Measurements from ENCODE around the gene GRB10. TPM values are rescaled to one million over a fixed set of nuclear protein-coding genes. Genes with fewer than 3 reads are reported as not detected.
A peak's percentile ranks its signal among the peaks of the same experiment; 100 is the strongest.

The GRB10 gene
- total RNA-seq, 1 donor from 2014 or later = 131 TPM

DNA sequence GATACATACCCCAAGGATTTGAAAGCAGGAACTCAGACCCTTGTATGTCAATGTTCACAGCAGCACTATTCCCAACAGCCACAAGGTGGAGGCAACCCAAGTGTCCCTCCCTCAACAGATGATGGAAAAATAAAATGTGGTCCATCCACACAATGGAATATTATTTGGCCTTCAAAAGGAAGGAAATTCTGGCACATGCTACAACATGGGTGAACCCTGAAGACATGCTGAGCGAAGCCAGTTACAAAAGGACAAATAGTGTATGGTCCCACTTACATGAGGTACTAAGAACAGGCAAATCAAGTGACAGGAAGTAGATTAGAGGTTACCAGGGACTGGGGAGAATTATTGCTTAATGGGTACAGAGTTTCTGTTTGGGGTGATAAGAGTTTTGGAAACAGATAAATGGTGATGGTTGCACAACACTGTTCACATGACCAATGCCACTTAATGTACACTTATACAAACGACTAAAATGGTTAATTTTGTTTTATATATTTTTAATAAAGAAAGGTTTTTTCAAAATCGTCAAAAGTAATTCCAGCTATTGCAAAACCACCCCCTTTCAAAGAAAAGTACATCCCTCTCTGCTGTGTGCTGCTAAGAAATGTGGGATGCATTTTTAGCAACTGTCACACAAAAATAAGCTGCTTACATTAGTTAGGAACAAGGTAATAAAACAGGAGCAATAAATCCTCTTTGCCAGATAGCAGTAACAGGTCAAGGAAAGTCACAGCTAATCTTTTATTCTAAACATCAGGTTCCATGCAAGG is 85.7 kb downstream of the GRB10 start:
- no peak for DNase-seq (ENCODE audit: extremely low read depth, low read depth, low spot score)

- DNase-seq (ENCODE audit: extremely low read depth, low read depth, low spot score) = no peak
Observed at GRCh38 chr7:50695026-50695425, 87.7 kb downstream of the GRB10 start.

- DNase-seq (ENCODE audit: extremely low read depth, low read depth, low spot score) = no peak
Observed at GRCh38 chr7:50693455-50694130, 89.1 kb downstream of the GRB10 start.

DNA sequence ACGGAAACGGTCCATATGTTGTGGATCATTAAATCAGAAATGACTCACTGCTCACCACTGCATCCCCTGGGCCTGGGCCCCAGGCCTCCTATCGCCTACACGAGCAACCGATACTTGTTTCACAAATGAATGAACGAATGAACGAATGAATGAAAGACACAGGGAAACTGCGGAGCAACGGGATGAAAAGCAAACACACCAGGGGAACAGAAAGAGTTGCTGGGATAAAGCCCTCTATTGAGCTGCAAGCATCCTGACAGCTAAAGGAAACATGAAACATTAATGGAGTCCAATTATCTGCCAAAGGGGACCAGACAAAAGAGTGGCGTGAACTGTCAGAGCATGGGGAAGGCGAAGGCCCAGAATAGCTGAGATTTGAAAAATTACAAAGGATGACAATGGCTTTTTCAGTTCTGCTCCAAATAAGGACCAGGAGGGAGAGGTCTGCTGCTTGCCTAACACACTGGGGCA is 92.1 kb downstream of the GRB10 start:
- DNase-seq (ENCODE audit: extremely low read depth, low read depth, low spot score) = no peak

DNA sequence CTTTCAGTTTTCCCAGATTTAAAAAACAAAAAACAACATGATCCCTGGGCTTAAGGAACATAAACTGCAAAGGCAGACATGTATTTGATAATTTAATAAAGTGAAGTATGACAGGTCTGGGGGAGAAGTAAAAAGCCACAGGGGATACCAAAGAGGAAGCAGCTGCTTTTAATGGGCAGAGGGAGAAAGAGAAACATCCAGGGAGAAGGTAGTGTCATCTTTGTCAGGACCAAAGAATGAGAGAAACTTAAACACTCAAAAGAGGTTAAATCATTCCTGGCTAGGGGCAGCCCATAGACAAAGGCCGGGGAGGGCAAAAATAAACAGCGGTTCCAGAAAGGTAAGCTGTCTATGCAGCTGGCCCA is 94.5 kb downstream of the GRB10 start:
- DNase-seq (ENCODE audit: extremely low read depth, low read depth, low spot score) = no peak

DNA sequence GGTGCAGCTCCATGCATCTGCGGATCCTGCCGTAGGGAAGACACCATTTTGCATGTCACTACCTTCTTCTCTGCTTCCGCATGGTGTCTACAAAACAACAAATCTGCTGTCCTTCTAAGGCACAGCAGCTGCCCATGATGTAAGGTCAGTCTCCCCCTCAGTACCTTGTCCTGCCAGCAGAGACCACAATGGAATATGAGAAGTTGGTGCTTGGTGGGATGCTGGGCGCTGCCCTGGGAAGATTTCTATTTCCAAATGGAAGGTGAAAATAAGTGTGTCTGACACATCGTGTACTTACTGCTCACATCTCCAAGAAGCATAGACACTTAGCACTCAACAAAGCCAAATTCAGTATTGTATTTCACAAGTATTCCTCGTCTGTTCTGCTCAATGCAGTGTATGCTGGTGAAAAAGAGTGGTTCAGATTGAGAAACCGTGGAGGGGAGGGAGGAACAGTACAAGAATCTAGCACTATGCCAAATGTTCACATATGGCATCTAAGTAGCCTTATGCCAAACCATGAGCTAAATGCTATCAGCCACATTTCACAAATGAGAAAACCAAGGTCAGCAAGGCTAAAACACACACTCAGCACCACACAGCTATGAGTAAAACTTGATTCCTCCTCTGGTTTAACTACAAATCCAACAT is 95.0 kb downstream of the GRB10 start:
- DNase-seq (ENCODE audit: extremely low read depth, low read depth, low spot score) = no peak

DNA sequence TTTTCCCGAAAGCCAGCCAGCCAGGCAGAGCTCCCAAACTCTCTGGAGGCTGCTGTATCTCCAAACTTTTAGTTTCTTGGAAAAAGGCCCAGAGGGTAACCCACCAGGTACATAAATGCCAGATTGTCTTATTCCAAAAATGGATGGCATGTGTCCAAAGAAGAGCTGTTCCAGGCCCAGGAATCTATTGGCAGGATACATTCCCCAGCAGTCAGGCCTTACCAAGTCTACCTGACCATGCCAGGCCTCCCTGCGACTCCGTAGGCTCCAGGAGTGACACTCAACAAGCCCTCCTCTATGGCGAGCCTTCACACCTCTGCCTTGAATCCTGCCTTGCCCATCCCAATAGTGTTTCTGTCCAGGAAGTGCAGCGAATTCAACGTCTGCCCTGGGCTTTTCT is 95.6 kb downstream of the GRB10 start:
- no peak for DNase-seq (ENCODE audit: extremely low read depth, low read depth, low spot score)

DNA sequence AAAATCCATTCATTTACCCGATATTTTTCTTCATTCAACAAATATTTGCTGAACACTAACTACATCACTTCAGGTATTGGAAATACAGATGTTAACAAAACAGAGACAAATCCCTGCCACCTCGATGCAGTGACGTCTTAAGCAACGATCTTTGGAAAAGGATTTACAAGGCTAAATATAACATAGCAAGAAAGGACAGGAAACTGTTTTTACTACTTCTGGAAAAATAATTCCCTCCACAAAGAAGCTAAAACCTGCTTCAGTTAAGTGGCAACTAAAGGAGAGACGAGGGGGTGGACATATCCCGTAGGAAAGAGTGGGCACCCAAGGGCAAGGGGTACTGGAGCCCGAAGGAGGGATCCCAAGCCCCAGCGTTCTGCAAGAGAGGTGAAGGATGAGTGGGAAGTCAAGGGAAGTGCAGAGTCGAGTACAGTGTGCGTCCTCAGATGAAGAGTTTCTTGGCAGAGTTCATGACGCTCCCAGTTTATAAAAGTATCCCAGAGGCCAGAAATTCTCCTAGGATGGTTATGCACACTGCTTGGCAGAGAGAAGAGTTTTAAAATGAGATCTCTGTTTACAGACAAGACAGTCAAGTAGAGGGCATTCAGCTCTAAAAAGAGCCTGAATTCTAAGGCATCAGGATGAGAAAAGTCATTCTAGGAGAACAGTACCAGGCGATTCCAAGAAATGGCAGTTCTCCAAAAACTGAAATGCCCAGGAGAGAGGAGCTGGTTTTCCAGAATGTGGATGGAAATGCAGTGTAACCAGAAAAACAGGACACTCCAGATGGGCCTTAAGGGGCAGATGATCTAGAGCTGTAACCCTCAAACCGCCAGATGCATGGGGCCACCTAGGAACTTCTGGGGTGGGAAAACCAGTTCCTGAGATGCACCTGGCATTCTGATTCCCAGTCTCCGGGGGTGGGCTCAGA is 97.3 kb downstream of the GRB10 start:
- DNase-seq (ENCODE audit: extremely low read depth, low read depth, low spot score) = no peak

DNA sequence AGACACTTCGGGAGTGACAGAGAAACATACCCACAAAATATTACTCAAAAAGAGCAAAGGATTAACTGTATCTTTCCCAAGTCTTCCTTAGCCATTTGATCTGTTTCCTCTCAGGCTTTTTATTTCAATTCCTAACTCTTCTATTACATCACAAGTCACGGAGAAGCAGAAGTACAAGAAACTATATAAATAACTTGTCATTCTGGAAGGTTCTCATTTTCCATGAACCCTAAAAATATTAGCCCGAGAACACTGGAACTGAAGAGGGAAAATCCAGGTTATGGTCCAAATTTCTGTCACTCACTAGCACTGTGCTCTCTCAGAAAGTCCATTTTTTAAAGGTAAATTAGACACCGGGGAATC is 98.0 kb downstream of the GRB10 start:
- DNase-seq (ENCODE audit: extremely low read depth, low read depth, low spot score) = no peak

- DNase-seq (ENCODE audit: extremely low read depth, low read depth, low spot score) = peak; percentile 56
Observed at GRCh38 chr7:50684011-50684712, 98.5 kb downstream of the GRB10 start.

DNA sequence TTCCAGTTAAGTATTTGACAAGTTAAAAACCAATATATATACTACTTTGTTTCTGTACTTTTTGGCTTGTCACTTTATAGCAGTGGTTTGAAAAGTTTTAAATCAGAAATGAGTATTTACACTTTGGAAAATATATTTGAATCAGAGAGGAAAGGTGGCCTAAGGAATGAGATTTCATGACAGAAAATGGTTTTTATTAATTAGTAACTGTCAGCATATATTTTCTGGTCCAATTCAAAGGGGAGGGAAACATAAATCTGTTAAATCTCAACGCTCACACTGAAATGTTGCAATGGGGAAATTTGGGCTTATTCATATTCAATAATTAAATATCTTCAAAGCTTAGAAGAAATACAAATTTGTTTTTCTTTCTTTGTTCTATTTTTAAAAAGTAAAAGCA is 100.1 kb downstream of the GRB10 start:
- DNase-seq (ENCODE audit: extremely low read depth, low read depth, low spot score) = no peak

GRCh38 chr7:50682079-50682478 is 100.6 kb downstream of the GRB10 start:
- no peak for DNase-seq (ENCODE audit: extremely low read depth, low read depth, low spot score)

GRCh38 chr7:50681432-50682045 is 101.2 kb downstream of the GRB10 start:
- no peak for DNase-seq (ENCODE audit: extremely low read depth, low read depth, low spot score)

- no peak for DNase-seq (ENCODE audit: extremely low read depth, low read depth, low spot score)
Observed at GRCh38 chr7:50679218-50680007, 103.3 kb downstream of the GRB10 start.

GRCh38 chr7:50678586-50678985 is 104.1 kb downstream of the GRB10 start:
- DNase-seq (ENCODE audit: extremely low read depth, low read depth, low spot score) = no peak

- no peak for DNase-seq (ENCODE audit: extremely low read depth, low read depth, low spot score)
Observed at GRCh38 chr7:50677638-50677996, 105.1 kb downstream of the GRB10 start.

GRCh38 chr7:50676740-50677637 is 105.7 kb downstream of the GRB10 start:
- no peak for DNase-seq (ENCODE audit: extremely low read depth, low read depth, low spot score)

GRCh38 chr7:50676079-50676478 is 106.6 kb downstream of the GRB10 start:
- no peak for DNase-seq (ENCODE audit: extremely low read depth, low read depth, low spot score)
